GM18502 (cell line): ENCODE measurements around the gene FNDC3B.
A peak's percentile ranks its signal among the peaks of the same experiment; 100 is the strongest.
"Not testable (repeated sequence)": the region's sequence is repeated elsewhere in the genome, so short reads cannot be mapped to it uniquely, and the experiment has no call there.

Experiments
- ATAC-seq: cut with Tn5 transposase; IDR thresholded peaks from one replicate; pipeline ENCODE4 v1.9.1; 2021; ENCODE audit warnings: mild to moderate bottlenecking; ENCODE audit not compliant: unreplicated experiment, poor library complexity

The FNDC3B gene

GRCh38 chr3:172039436-172040077 lies at the start of gene FNDC3B:
FNDC3B (plus strand) TSS chr3:172039578; CDS start chr3:172112480, 72,902 bp downstream.
- ATAC-seq: peak; percentile 81

- ATAC-seq: not testable (repeated sequence)
These were observed 49.1 kb upstream of the FNDC3B start for GRCh38 chr3:171990239-171990638.

- ATAC-seq: no peak
These were observed 48.2 kb upstream of the FNDC3B start for GRCh38 chr3:171991166-171991565.

- no peak for ATAC-seq
These were observed 44.5 kb upstream of the FNDC3B start for GRCh38 chr3:171994646-171995428.

GRCh38 chr3:171995486-171995885 lies 43.9 kb upstream of the FNDC3B start:
- no peak for ATAC-seq

- ATAC-seq: no peak
These were observed 43.1 kb upstream of the FNDC3B start for GRCh38 chr3:171996178-171996817.

GRCh38 chr3:171998731-171999130 lies 40.6 kb upstream of the FNDC3B start:
- ATAC-seq: not testable (repeated sequence)

GRCh38 chr3:172001616-172002015 lies 37.8 kb upstream of the FNDC3B start:
- not testable (repeated sequence) for ATAC-seq

GRCh38 chr3:172002512-172003078 lies 36.8 kb upstream of the FNDC3B start:
- ATAC-seq: no peak

- no peak for ATAC-seq
These were observed 36.2 kb upstream of the FNDC3B start for GRCh38 chr3:172003146-172003545.

- no peak for ATAC-seq
These were observed 32.4 kb upstream of the FNDC3B start for GRCh38 chr3:172007065-172007370.

GRCh38 chr3:172009803-172010202 lies 29.6 kb upstream of the FNDC3B start:
- ATAC-seq: no peak

GRCh38 chr3:172012775-172013174 lies 26.6 kb upstream of the FNDC3B start:
- ATAC-seq: no peak

- ATAC-seq: no peak
These were observed 25.2 kb upstream of the FNDC3B start for GRCh38 chr3:172014145-172014544.

GRCh38 chr3:172018364-172018763 lies 21.0 kb upstream of the FNDC3B start:
- no peak for ATAC-seq

GRCh38 chr3:172020763-172021162 lies 18.6 kb upstream of the FNDC3B start:
- no peak for ATAC-seq

GRCh38 chr3:172021164-172021563 lies 18.2 kb upstream of the FNDC3B start:
- no peak for ATAC-seq

- ATAC-seq: no peak
These were observed 17.5 kb upstream of the FNDC3B start for GRCh38 chr3:172021859-172022258.

GRCh38 chr3:172023915-172024314 lies 15.5 kb upstream of the FNDC3B start:
- no peak for ATAC-seq

GRCh38 chr3:172024679-172025078 lies 14.7 kb upstream of the FNDC3B start:
- no peak for ATAC-seq

- ATAC-seq: no peak
These were observed 9.8 kb upstream of the FNDC3B start for GRCh38 chr3:172029425-172030098.
